Inflammatory macrophage (primary cell): Measurements from ENCODE around the gene DISP2.

Experiments used
- DNase-seq, 2 donors: peaks; one replicate each; pipeline ENCODE4 v3.0.0-alpha.2; 2020 to 2022

Gene DISP2

GRCh38 chr15:40363611-40364010, 5.6 kb downstream of the DISP2 start:
- DNase-seq, result no peak

GRCh38 chr15:40364251-40364650, 6.2 kb downstream of the DISP2 start:
- no peak for DNase-seq

- DNase-seq, result no peak
Observed at GRCh38 chr15:40365016-40365415, 7.0 kb downstream of the DISP2 start.

- no peak for DNase-seq
Observed at GRCh38 chr15:40365624-40366456, 7.8 kb downstream of the DISP2 start.

- no peak for DNase-seq
Observed at GRCh38 chr15:40366457-40367370, 8.7 kb downstream of the DISP2 start.

- DNase-seq, result no peak
Observed at GRCh38 chr15:40367371-40367685, 9.3 kb downstream of the DISP2 start.

GRCh38 chr15:40367686-40368611, 9.9 kb downstream of the DISP2 start:
- peak; percentile 96 to 97 for DNase-seq

GRCh38 chr15:40368719-40369473, 10.9 kb downstream of the DISP2 start:
- DNase-seq, result no peak

- no peak for DNase-seq
Observed at GRCh38 chr15:40369474-40369869, 11.5 kb downstream of the DISP2 start.

- DNase-seq, result no peak
Observed at GRCh38 chr15:40369971-40370370, 12.0 kb downstream of the DISP2 start.

- DNase-seq, result peak; percentile 58 to 59
Observed at GRCh38 chr15:40372981-40373380, 15.0 kb downstream of the DISP2 start.

- no peak for DNase-seq
Observed at GRCh38 chr15:40377606-40378005, 19.6 kb downstream of the DISP2 start.

- DNase-seq, result no peak
Observed at GRCh38 chr15:40379374-40379773, 21.4 kb downstream of the DISP2 start.

- peak; percentile 91 to 94 for DNase-seq
Observed at GRCh38 chr15:40379853-40380252, 21.8 kb downstream of the DISP2 start.

- no peak for DNase-seq
Observed at GRCh38 chr15:40380636-40381035, 22.6 kb downstream of the DISP2 start.

GRCh38 chr15:40381818-40382529, 24.0 kb downstream of the DISP2 start:
- no peak for DNase-seq

- peak; percentile 94 to 95 for DNase-seq
Observed at GRCh38 chr15:40382580-40383456, 24.8 kb downstream of the DISP2 start, which contains the start of gene KNSTRN. Gene KNSTRN, plus strand, starts transcription at chr15:40382721. Its CDS starts 115 bp downstream, at chr15:40382836.

GRCh38 chr15:40386480-40386879, 28.5 kb downstream of the DISP2 start:
- DNase-seq, result no peak

- peak; percentile 93 to 97 for DNase-seq
Observed at GRCh38 chr15:40388941-40389823, 31.2 kb downstream of the DISP2 start.
